Measurements from ENCODE around the gene PIAS4. TPM values are rescaled to one million over a fixed set of nuclear protein-coding genes. Genes with fewer than 3 reads are reported as not detected.

The PIAS4 gene
- total RNA-seq, 1 donor from 2014 or later, result 56.3 TPM

DNA sequence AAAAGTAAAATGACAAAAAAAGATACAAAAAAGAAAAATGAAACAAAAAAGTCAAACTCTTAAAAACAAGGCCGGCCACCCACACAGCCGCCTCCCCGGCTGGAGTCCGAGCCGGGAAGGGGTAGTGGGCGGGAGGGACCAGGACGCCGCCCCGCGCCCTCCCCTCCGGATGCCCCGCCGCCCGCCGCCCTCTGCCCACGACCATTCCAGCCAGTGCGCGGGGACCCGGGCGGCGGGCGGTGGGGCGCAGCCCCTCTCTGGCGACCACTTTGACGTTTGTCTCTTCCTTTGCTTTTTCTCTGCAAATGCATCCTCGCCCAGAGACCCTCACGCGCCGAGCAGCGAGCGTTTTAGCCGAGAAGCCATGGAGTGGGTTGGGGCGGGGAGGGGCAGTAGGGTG, 30.5 kb downstream of the PIAS4 start:
- H3K27ac Mint-ChIP-seq, result no peak overlapping the region
- TF ChIP-seq, protein P1, sequence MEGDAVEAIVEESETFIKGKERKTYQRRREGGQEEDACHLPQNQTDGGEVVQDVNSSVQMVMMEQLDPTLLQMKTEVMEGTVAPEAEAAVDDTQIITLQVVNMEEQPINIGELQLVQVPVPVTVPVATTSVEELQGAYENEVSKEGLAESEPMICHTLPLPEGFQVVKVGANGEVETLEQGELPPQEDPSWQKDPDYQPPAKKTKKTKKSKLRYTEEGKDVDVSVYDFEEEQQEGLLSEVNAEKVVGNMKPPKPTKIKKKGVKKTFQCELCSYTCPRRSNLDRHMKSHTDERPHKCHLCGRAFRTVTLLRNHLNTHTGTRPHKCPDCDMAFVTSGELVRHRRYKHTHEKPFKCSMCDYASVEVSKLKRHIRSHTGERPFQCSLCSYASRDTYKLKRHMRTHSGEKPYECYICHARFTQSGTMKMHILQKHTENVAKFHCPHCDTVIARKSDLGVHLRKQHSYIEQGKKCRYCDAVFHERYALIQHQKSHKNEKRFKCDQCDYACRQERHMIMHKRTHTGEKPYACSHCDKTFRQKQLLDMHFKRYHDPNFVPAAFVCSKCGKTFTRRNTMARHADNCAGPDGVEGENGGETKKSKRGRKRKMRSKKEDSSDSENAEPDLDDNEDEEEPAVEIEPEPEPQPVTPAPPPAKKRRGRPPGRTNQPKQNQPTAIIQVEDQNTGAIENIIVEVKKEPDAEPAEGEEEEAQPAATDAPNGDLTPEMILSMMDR (IDR thresholded peaks at IDR 0.05; ENCODE audit: unreplicated experiment), result no peak

DNA sequence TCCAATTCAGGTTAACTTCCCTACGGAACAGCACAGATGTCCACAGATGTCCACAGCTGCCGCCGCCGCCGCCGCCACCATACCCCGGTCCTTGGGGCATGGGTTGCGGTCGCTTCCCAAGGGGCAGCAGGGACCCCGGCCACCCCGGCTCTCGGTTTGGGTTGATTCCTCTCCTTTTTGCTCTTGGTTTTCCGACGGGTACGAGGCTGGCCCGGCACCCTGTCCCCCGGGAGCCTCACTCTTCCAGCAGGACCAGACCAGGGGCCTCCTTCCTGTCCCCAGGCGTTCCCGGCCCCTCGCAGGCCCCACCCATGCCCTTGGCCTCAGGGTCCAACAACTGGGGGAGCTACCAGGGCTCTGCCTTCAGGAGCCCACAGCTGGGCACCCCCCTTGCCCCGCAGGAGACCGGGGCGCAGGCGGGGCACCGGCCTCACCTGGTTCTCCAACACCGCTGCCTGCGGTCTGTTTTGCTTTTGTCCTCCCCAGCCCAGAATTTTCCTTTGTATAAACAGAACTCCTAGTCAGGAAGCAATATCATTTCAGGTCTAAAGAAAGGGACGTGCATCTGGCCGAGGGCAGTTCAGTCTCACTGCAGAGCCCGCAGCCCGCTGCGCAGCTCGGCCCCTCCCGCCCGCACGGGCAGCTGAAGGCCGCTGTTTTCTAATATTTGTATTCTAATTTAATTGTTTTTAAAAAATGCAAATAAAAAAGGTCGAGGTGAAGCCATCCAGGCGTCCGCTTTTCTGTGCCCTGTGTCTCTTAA, 31.3 kb downstream of the PIAS4 start:
- H3K9me3 Mint-ChIP-seq (ENCODE audit: low read depth), result no peaks in the 10 kb centered on the region
- H3K4me1 Mint-ChIP-seq (ENCODE audit: low read depth), result no peaks in the 10 kb centered on the region
- TF ChIP-seq, protein P1 (IDR thresholded peaks at IDR 0.05; ENCODE audit: unreplicated experiment), result no peak
- H3K27me3 Mint-ChIP-seq, result no peaks in the 10 kb centered on the region
- H3K36me3 Mint-ChIP-seq (ENCODE audit: insufficient read depth), result peaks cover 6% of the 10 kb centered on the region
- H3K27ac Mint-ChIP-seq, result no peak overlapping the region
- no peak overlapping the region for H3K4me3 Mint-ChIP-seq (ENCODE audit: low read depth)
- DNase-seq (ENCODE audit: low spot score, unreplicated experiment), result no peak

More for the DNA sequence above, 30.5 kb downstream of the PIAS4 start:
- Mint-ChIP-seq H3K4me1 (ENCODE audit: low read depth) (no peaks in the 10 kb centered on the region), H3K4me3 (ENCODE audit: low read depth) (no peak overlapping the region), H3K9me3 (ENCODE audit: low read depth) (no peaks in the 10 kb centered on the region), H3K36me3 (ENCODE audit: insufficient read depth) (peaks cover 6% of the 10 kb centered on the region), H3K27me3 (no peaks in the 10 kb centered on the region)
- DNase-seq (ENCODE audit: low spot score, unreplicated experiment), result no peak

DNA sequence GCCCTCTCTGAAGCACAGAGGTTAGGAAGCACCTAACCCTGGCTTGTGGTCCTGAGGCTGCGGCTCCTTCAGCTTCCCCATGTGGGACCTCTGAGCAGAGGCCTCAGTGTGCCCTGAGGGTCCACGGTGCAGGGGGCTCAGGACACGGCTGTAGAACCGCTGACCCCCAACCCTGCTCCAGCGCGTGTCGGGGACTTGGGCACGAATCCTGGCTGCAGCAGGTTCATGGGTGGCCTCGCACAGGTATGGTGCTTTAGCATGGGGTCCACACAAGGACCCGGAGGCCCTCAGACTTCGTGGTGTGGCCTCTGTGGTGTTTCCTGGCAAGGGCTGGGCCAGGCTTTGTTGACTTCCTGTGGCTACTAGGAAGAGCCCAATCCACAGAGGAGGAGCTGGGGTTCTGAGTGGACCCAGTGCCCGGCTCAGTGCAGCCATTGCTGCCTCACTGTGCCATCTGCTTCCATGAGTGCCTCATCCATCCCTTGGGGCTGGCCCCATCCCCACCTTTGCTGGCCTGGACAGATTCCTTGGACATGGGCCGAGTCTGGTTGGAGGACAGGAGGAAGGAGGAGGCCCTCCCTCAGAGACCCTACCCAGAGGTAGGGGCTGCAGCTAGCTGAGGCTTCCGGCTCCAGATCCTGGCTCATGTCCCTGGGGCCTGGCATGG, 34.7 kb downstream of the PIAS4 start:
- Mint-ChIP-seq H3K9me3 (ENCODE audit: low read depth) (no peaks in the 10 kb centered on the region), H3K27ac (no peak overlapping the region), H3K4me3 (ENCODE audit: low read depth) (no peak overlapping the region), H3K36me3 (ENCODE audit: insufficient read depth) (peaks cover 3% of the 10 kb centered on the region), H3K27me3 (no peaks in the 10 kb centered on the region), H3K4me1 (ENCODE audit: low read depth) (no peaks in the 10 kb centered on the region)
- DNase-seq (ENCODE audit: low spot score, unreplicated experiment), result no peak
- TF ChIP-seq, protein P1 (IDR thresholded peaks at IDR 0.05; ENCODE audit: unreplicated experiment), result no peak

DNA sequence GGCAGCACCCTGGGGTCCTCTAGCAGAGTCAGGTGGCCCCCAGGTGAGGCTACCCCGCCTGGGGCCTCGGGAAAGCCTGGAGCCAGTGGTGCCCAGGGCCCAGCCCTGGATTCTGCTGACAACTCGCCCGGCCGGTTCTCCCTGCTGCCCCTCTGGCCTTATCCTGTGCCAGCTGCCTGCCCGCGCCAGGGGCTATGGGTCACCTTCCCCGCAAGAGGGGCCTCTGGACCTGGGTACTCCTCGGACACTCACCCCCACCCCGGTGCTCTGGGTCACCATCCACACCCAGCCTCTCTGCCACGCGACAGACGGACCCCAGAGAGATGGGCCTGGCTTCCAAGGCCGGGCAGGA, 35.2 kb downstream of the PIAS4 start:
- no peaks in the 10 kb centered on the region for H3K4me1 Mint-ChIP-seq (ENCODE audit: low read depth)
- H3K9me3 Mint-ChIP-seq (ENCODE audit: low read depth), result no peaks in the 10 kb centered on the region
- H3K27ac Mint-ChIP-seq, result peak overlapping the region; percentile 52
- H3K4me3 Mint-ChIP-seq (ENCODE audit: low read depth), result no peak overlapping the region
- H3K36me3 Mint-ChIP-seq (ENCODE audit: insufficient read depth), result peaks cover 3% of the 10 kb centered on the region
- DNase-seq (ENCODE audit: low spot score, unreplicated experiment), result no peak
- H3K27me3 Mint-ChIP-seq, result no peaks in the 10 kb centered on the region
- TF ChIP-seq, protein P1 (IDR thresholded peaks at IDR 0.05; ENCODE audit: unreplicated experiment), result no peak

DNA sequence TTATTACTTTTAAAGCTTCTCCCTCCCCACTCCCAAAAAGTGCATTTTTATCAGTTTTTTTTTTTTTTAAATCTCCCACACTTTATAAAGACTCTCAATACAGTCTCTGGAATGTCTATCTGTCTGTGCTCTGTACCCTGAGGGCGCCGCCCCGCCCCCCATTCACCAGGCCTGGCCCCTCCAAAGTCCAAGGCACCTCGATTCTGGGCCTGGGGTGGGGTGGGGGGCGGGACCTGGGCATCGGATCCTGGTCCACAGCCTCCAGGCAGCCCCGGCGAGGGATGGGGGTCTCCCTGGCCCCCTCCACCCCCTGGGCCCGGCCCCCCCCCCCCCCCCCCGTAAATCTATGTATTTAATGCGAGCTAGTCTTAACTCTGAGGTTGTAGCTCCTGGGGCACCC, 35.9 kb downstream of the PIAS4 start:
- Mint-ChIP-seq H3K36me3 (ENCODE audit: insufficient read depth) (peaks cover 1% of the 10 kb centered on the region), H3K27ac (no peak overlapping the region), H3K4me1 (ENCODE audit: low read depth) (no peaks in the 10 kb centered on the region), H3K9me3 (ENCODE audit: low read depth) (no peaks in the 10 kb centered on the region), H3K27me3 (no peaks in the 10 kb centered on the region), H3K4me3 (ENCODE audit: low read depth) (no peak overlapping the region)
- TF ChIP-seq, protein P1 (IDR thresholded peaks at IDR 0.05; ENCODE audit: unreplicated experiment), result no peak
- no peak for DNase-seq (ENCODE audit: low spot score, unreplicated experiment)

All from progenitor cell of endocrine pancreas (in vitro differentiated cells).